NCI-H510A (cell line): Measurements from ENCODE around the gene EXPH5.
"Not testable (repeated sequence)": the region's sequence is repeated elsewhere in the genome, so short reads cannot be mapped to it uniquely, and the experiment has no call there.

Source experiments
- DNase-seq: peaks from one replicate; lab custom pipeline; 2025; lab: John Stamatoyannopoulos, UW

The EXPH5 gene

GRCh38 chr11:108593214-108593922, at the start of gene EXPH5:
TSS of gene EXPH5 (minus strand) at chr11:108593768. CDS start at chr11:108593536, 232 bp downstream.
- DNase-seq: peak; percentile 96

- not testable (repeated sequence) for DNase-seq
Measured at GRCh38 chr11:108641752-108642151, 48.2 kb upstream of the EXPH5 start.

- no peak for DNase-seq
Measured at GRCh38 chr11:108639146-108639545, 45.6 kb upstream of the EXPH5 start.

- no peak for DNase-seq
Measured at GRCh38 chr11:108636222-108636621, 42.7 kb upstream of the EXPH5 start.

GRCh38 chr11:108635106-108635505, 41.5 kb upstream of the EXPH5 start:
- no peak for DNase-seq

- no peak for DNase-seq
Measured at GRCh38 chr11:108632041-108632704, 38.6 kb upstream of the EXPH5 start.

- DNase-seq: no peak
Measured at GRCh38 chr11:108629274-108629673, 35.7 kb upstream of the EXPH5 start.

GRCh38 chr11:108628812-108629211, 35.2 kb upstream of the EXPH5 start:
- no peak for DNase-seq

- no peak for DNase-seq
Measured at GRCh38 chr11:108628326-108628725, 34.8 kb upstream of the EXPH5 start.

- no peak for DNase-seq
Measured at GRCh38 chr11:108624196-108624925, 30.8 kb upstream of the EXPH5 start.

GRCh38 chr11:108622341-108622740, 28.8 kb upstream of the EXPH5 start:
- DNase-seq: no peak

- DNase-seq: no peak
Measured at GRCh38 chr11:108620958-108621772, 27.6 kb upstream of the EXPH5 start.

GRCh38 chr11:108618529-108618928, 25.0 kb upstream of the EXPH5 start:
- no peak for DNase-seq

GRCh38 chr11:108617055-108617454, 23.5 kb upstream of the EXPH5 start:
- no peak for DNase-seq

- no peak for DNase-seq
Measured at GRCh38 chr11:108616549-108616948, 23.0 kb upstream of the EXPH5 start.

- DNase-seq: no peak
Measured at GRCh38 chr11:108614086-108614485, 20.5 kb upstream of the EXPH5 start.

- no peak for DNase-seq
Measured at GRCh38 chr11:108609682-108610081, 16.1 kb upstream of the EXPH5 start.

GRCh38 chr11:108608548-108608947, 15.0 kb upstream of the EXPH5 start:
- DNase-seq: no peak

GRCh38 chr11:108606495-108607160, 13.1 kb upstream of the EXPH5 start:
- no peak for DNase-seq

- no peak for DNase-seq
Measured at GRCh38 chr11:108606070-108606469, 12.5 kb upstream of the EXPH5 start.

GRCh38 chr11:108602818-108603217, 9.2 kb upstream of the EXPH5 start:
- not testable (repeated sequence) for DNase-seq

- DNase-seq: no peak
Measured at GRCh38 chr11:108601150-108601549, 7.6 kb upstream of the EXPH5 start.
